ENCODE results near the gene FOXO1. TPM values are rescaled to one million over a fixed set of nuclear protein-coding genes. Genes with fewer than 3 reads are reported as not detected.

FOXO1 gene
- total RNA-seq, 6 experiments from 2014 or later = 12.3 to 27.7 (median 14.6) TPM

- Histone ChIP-seq H3K9me3 (no peaks in the 10 kb centered on the region), H3K4me1 (peaks cover 0 to 46% (median 23%) of the 10 kb centered on the region in 4 donors), H3K4me3 (no peak overlapping the region), H3K27me3 (no peaks in the 10 kb centered on the region), H3K36me3 (no peaks in the 10 kb centered on the region), H3K27ac (peak overlapping the region; percentile 23 to 56 (median 45))
- TF ChIP-seq POLR2A (IDR thresholded peaks at IDR 0.05) (no peak), CTCF (IDR thresholded peaks at IDR 0.05) (peak in 3 of 4 donors; percentile 20 to 31 (median 25))
- DNase-seq (no peak), ATAC-seq (peak; percentile 49 to 61 (median 58))
- WGBS (ENCODE audit: insufficient coverage, low coverage, low lambda C conversion rate, missing lambda C conversion rate) = 9% methylated on average over 8 of the region's 15 CpGs
- intact Hi-C loops (cut with DNase I) = no loop called here
Measured at GRCh38 chr13:40564342-40565001, 102.0 kb downstream of the FOXO1 start.

GRCh38 chr13:40563350-40564125, 102.9 kb downstream of the FOXO1 start:
- Histone ChIP-seq H3K27me3 (no peaks in the 10 kb centered on the region), H3K4me3 (no peak overlapping the region), H3K36me3 (no peaks in the 10 kb centered on the region), H3K27ac (peak overlapping the region; percentile 45 to 63 (median 56)), H3K4me1 (peaks cover 0 to 49% (median 23%) of the 10 kb centered on the region in 4 donors), H3K9me3 (no peaks in the 10 kb centered on the region)
- ATAC-seq = peak; percentile 73 to 83 (median 76)
- peak; percentile 62 to 78 (median 71) for DNase-seq
- WGBS (ENCODE audit: insufficient coverage, low coverage, low lambda C conversion rate, missing lambda C conversion rate) = 33% methylated on average over 12 of the region's 14 CpGs
- TF ChIP-seq CTCF (IDR thresholded peaks at IDR 0.05) (no peak), POLR2A (IDR thresholded peaks at IDR 0.05) (peak; percentile 29)
- intact Hi-C loops (cut with DNase I) = no loop called here

- ATAC-seq (peak; percentile 1 to 5 (median 2)), DNase-seq (no peak)
- H3K27ac ChIP-seq = peak overlapping the region in 2 of 3 donors; percentile 39 to 56
- H3K27me3 ChIP-seq = no peaks in the 10 kb centered on the region
- 60% methylated on average over 1 of the region's 6 CpGs for WGBS (ENCODE audit: insufficient coverage, low coverage, low lambda C conversion rate, missing lambda C conversion rate)
- TF ChIP-seq POLR2A (IDR thresholded peaks at IDR 0.05) (no peak), CTCF (IDR thresholded peaks at IDR 0.05) (no peak)
- H3K9me3 ChIP-seq = no peaks in the 10 kb centered on the region
- no peaks in the 10 kb centered on the region for H3K36me3 ChIP-seq
- H3K4me1 ChIP-seq = peaks cover 0 to 50% (median 23%) of the 10 kb centered on the region in 4 donors
- intact Hi-C loops (cut with DNase I) = no loop called here
- no peak overlapping the region for H3K4me3 ChIP-seq
Measured at GRCh38 chr13:40562975-40563349, 103.5 kb downstream of the FOXO1 start.

- no peaks in the 10 kb centered on the region for H3K27me3 ChIP-seq
- no peak for ATAC-seq
- no peak for DNase-seq
- H3K36me3 ChIP-seq = no peaks in the 10 kb centered on the region
- intact Hi-C loops (cut with DNase I) = loop anchor here in 1 of 2 donors (10.0 kb wide), 1 partner anchor 105 kb away; the partner anchor contains the start of gene FOXO1
- no peaks in the 10 kb centered on the region for H3K9me3 ChIP-seq
- H3K27ac ChIP-seq = peak overlapping the region in 1 of 3 donors; percentile 52
- H3K4me1 ChIP-seq = peaks cover 0 to 34% (median 19%) of the 10 kb centered on the region in 4 donors
- TF ChIP-seq CTCF (IDR thresholded peaks at IDR 0.05) (no peak), POLR2A (IDR thresholded peaks at IDR 0.05) (no peak)
- 94% methylated on average over 8 of the region's 9 CpGs for WGBS (ENCODE audit: insufficient coverage, low coverage, low lambda C conversion rate, missing lambda C conversion rate)
- no peak overlapping the region for H3K4me3 ChIP-seq
Measured at GRCh38 chr13:40559915-40560314, 106.5 kb downstream of the FOXO1 start.
